ENCODE results near the gene SESTD1. TPM values are rescaled to one million over a fixed set of nuclear protein-coding genes. Genes with fewer than 3 reads are reported as not detected.

The SESTD1 gene
- total RNA-seq (2021; fragmentation: NEBNext Ultra II Directional; extraction: Animal tissue kit (Norgen Biotek cat#: 25700)) (49.6 and 52.8 TPM in 2 replicates), polyA plus RNA-seq (2011; rRNA removed) (3.1 and 5.2 TPM in 2 replicates), polyA minus RNA-seq (2011; rRNA and poly(A)+ RNA removed) (14.1 and 34.9 TPM in 2 replicates)
- polyA plus RNA-seq (2011; cell fraction: cytosol; rRNA removed) = 6.5 TPM
- polyA plus RNA-seq (2011; cell fraction: nucleus; rRNA removed) = 10.8 TPM
- 20.4 to 41.0 TPM (median 27.8 TPM) in 4 replicates for polyA plus RNA-seq (2012, experiment 1 of 2)
- 1.1 TPM for polyA plus RNA-seq (2012, experiment 2 of 2)
- polyA plus RNA-seq (2013, experiment 1 of 2) = 15.4 TPM
- polyA plus RNA-seq (2013, experiment 2 of 2) = 18.0 TPM
- polyA minus RNA-seq (2011; cell fraction: cytosol; rRNA and poly(A)+ RNA removed) = 21.2 TPM
- polyA minus RNA-seq (2011; cell fraction: nucleus; rRNA and poly(A)+ RNA removed) = 35.6 TPM
- long read RNA-seq, experiment 1, full-length matches to known transcripts = 2 of 17 reads
- long read RNA-seq, experiment 1, partial matches to known transcripts = 11 of 17 reads
- long read RNA-seq, experiment 1, other reads (novel, unspliced or antisense) = 4 of 17 reads
- long read RNA-seq, experiment 2, partial matches to known transcripts = 7 of 7 reads
- long read RNA-seq, experiment 2, other reads (novel, unspliced or antisense) = 0 of 7 reads

GRCh38 chr2:179264368-179265081, at the start of gene SESTD1:
Gene SESTD1 (minus strand): TSS chr2:179264832. CDS start chr2:179191841, 72,991 bp downstream.
- FAIRE-seq (no peak), DNase-seq (ENCODE audit: low read depth in 1 of 2, low spot score in 2 of 2) (peak in 1 of 2 experiments; percentile 88)
- 31% methylated on average over 2 of the region's 96 CpGs; no CpG with 5 or more reads in 1 of the 2 experiments for WGBS, 2 experiments (ENCODE audit: extremely low coverage in 1 of 2, insufficient coverage in 1 of 2, insufficient read length in 1 of 2, insufficient replicate concordance in 2 of 2, low coverage in 1 of 2, low lambda C conversion rate in 2 of 2, missing lambda C conversion rate in 1 of 2)
- no peak within 1 kb of the TSS for H2BK120ac ChIP-seq (replicated peaks; ENCODE audit: low read depth, low read length)
- no peak within 1 kb of the TSS for H2BK5ac ChIP-seq (ENCODE audit: low read depth, low read length)
- no peak within 1 kb of the TSS for H3K23ac ChIP-seq (ENCODE audit: insufficient read length)
- no peak within 1 kb of the TSS for H3K14ac ChIP-seq (ENCODE audit: insufficient read length)
- peak within 1 kb of the TSS; percentile 84 for H2AFZ ChIP-seq (ENCODE audit: low read length)
- peak within 1 kb of the TSS; percentile 94 for H4K8ac ChIP-seq (ENCODE audit: extremely low read depth, insufficient read depth, low read length)
- peak within 1 kb of the TSS; percentile 60 to 96 (median 84) for H3K4me3 ChIP-seq (ENCODE audit: extremely low read depth in 1 of 4, insufficient read depth in 2 of 4, low read depth in 3 of 4, low read length in 4 of 4)
- H4K91ac ChIP-seq (replicated peaks; ENCODE audit: insufficient read length, low read length) = no peak within 1 kb of the TSS
- ChIA-PET CTCF (ENCODE audit: partially characterized antibody) (no interaction called here), POLR2A (ENCODE audit: partially characterized antibody) (interaction anchor here (0.6 kb wide), 1 partner anchor 1722 kb away, joined by 3 read pairs; no protein-coding TSS in a partner anchor)
- no peak within 1 kb of the TSS for H2BK12ac ChIP-seq (ENCODE audit: low read depth, low read length)
- H3K18ac ChIP-seq (ENCODE audit: extremely low read depth, low read length) = peak within 1 kb of the TSS; percentile 52; the same call in 1 of the 2 replicates
- H3K79me1 ChIP-seq (ENCODE audit: low read depth, low read length) = no peaks in the 10 kb centered on the region
- H3K56ac ChIP-seq (replicated peaks; ENCODE audit: insufficient read length, low read depth, low read length) = no peak within 1 kb of the TSS
- H3K9ac ChIP-seq (replicated peaks in 1 of 4; ENCODE audit: extremely low read depth in 1 of 4, low read depth in 3 of 4, low read length in 3 of 4) = peak within 1 kb of the TSS; percentile 60 to 95 (median 69)
- peaks cover 6% of the 10 kb centered on the region; the same call in 1 of the 2 replicates for H3K23me2 ChIP-seq (ENCODE audit: low read depth, low read length)
- no peaks in the 10 kb centered on the region for H3K36me3 ChIP-seq (ENCODE audit: control insufficient read depth in 2 of 4, insufficient read depth in 4 of 4, low read length in 3 of 4)
- H2BK15ac ChIP-seq (ENCODE audit: low read length) = no peak within 1 kb of the TSS
- H3K27me3 ChIP-seq (replicated peaks in 1 of 4; ENCODE audit: control insufficient read depth in 3 of 4, extremely low read depth in 1 of 4, insufficient read depth in 3 of 4, low read length in 3 of 4) = peaks cover 0 to 3% (median 0%) of the 10 kb centered on the region in 4 experiments; a peak in 1 of 7 replicates
- H3K9me3 ChIP-seq (ENCODE audit: insufficient read depth in 2 of 2, low read depth in 1 of 2, low read length in 1 of 2) = no peaks in the 10 kb centered on the region
- no peak within 1 kb of the TSS for H2AK5ac ChIP-seq (ENCODE audit: low read depth, low read length)
- H4K5ac ChIP-seq (ENCODE audit: insufficient read length, low read depth, low read length) = no peak within 1 kb of the TSS
- H3K4me1 ChIP-seq (replicated peaks in 1 of 4; ENCODE audit: control insufficient read depth in 3 of 4, insufficient read depth in 4 of 4, low read length in 3 of 4) = no peaks in the 10 kb centered on the region; a peak in 3 of 7 replicates
- peaks cover 0 to 31% of the 10 kb centered on the region in 2 experiments; a peak in 3 of 4 replicates for H3K79me2 ChIP-seq (ENCODE audit: control insufficient read depth in 1 of 2, insufficient read depth in 2 of 2, low read length in 2 of 2)
- no peaks in the 10 kb centered on the region for H4K20me1 ChIP-seq (replicated peaks in 1 of 2; ENCODE audit: control insufficient read depth in 1 of 2, insufficient read depth in 2 of 2, low read length in 2 of 2)
- peak within 1 kb of the TSS; percentile 91 to 99 for H3K4me2 ChIP-seq (ENCODE audit: insufficient read depth in 1 of 2, low read depth in 2 of 2, low read length in 2 of 2)
- no peak within 1 kb of the TSS for H3K4ac ChIP-seq (replicated peaks; ENCODE audit: insufficient read length, low read depth, low read length)
- H2BK20ac ChIP-seq (ENCODE audit: low read length) = no peak within 1 kb of the TSS
- no peak within 1 kb of the TSS for H3K27ac ChIP-seq (ENCODE audit: low read depth, low read length)
- TF ChIP-seq RAD21 (IDR thresholded peaks at IDR 0.05 in 1 of 2, conservative IDR thresholded peaks at IDR 0.05 in 1 of 2; ENCODE audit: low read depth in 2 of 2, low read length in 2 of 2) = no peak
- no peak for TF ChIP-seq ZNF274 (IDR thresholded peaks at IDR 0.05; ENCODE audit: borderline replicate concordance, extremely low read depth, low read length)
- TF ChIP-seq SIX5 (IDR thresholded peaks at IDR 0.05; ENCODE audit: low read depth, low read length) = no peak
- TF ChIP-seq MAX (IDR thresholded peaks at IDR 0.05) = peak; percentile 71
- peak; percentile 57; the same call in 1 of the 2 replicates for TF ChIP-seq PHF8 (conservative IDR thresholded peaks at IDR 0.05; ENCODE audit: low read depth, low read length)
- TF ChIP-seq CTBP2 (IDR thresholded peaks at IDR 0.05; ENCODE audit: borderline replicate concordance, insufficient read depth, insufficient read length, low read length) = no peak
- TF ChIP-seq CBX8 (IDR thresholded peaks at IDR 0.05; ENCODE audit: borderline replicate concordance, low read depth, low read length) = no peak
- TF ChIP-seq RBBP5 (IDR thresholded peaks at IDR 0.05; ENCODE audit: borderline replicate concordance, low read depth, low read length) = no peak
